ENCODE results near the gene BRI3.

DNA sequence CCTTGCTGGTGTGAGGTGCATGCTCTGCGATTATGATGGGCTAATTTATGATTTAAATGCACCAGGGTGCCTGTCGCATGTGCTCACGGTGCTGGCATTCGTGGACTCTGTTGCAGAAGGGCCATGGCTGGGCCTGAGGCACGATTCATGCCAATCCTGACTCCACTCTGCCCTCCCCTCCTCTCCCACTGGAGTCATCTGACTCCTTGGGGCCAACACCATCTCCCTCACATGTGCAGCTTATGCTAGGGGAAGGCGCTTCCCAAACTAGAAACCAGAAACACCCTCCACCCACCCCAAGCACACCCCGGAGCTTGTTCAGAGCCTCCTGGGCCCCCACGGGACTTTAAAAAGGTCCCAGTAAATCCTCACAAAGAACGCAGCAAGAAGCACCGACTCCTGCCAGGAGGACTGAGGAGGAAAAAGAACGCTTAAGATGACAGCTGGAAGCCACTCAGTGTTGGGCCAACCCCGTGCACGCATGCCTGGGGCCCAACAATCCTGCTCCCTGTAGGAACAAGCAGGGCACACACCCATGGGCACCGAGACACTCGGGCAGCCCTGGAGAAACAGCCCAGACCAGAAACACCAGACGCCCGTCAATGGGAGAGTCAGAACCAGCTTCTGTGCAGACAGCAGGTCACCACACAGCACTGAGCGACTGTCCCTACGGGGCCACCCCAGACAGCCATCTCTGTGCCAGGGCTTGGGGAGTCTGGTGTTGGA, 14.1 kb downstream of the BRI3 start:
- TF ChIP-seq, protein P1, sequence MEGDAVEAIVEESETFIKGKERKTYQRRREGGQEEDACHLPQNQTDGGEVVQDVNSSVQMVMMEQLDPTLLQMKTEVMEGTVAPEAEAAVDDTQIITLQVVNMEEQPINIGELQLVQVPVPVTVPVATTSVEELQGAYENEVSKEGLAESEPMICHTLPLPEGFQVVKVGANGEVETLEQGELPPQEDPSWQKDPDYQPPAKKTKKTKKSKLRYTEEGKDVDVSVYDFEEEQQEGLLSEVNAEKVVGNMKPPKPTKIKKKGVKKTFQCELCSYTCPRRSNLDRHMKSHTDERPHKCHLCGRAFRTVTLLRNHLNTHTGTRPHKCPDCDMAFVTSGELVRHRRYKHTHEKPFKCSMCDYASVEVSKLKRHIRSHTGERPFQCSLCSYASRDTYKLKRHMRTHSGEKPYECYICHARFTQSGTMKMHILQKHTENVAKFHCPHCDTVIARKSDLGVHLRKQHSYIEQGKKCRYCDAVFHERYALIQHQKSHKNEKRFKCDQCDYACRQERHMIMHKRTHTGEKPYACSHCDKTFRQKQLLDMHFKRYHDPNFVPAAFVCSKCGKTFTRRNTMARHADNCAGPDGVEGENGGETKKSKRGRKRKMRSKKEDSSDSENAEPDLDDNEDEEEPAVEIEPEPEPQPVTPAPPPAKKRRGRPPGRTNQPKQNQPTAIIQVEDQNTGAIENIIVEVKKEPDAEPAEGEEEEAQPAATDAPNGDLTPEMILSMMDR (IDR thresholded peaks at IDR 0.05), result no peak
- no peak for TF ChIP-seq POLR2AphosphoS5 (IDR thresholded peaks at IDR 0.05)
